GM18505 (cell line): ENCODE data around the gene NDUFAF8.
"Not testable (repeated sequence)": the region's sequence is repeated elsewhere in the genome, so short reads cannot be mapped to it uniquely, and the experiment has no call there.

Experiments
- ATAC-seq: cut with Tn5 transposase; IDR thresholded peaks from one replicate; pipeline ENCODE4 v1.9.1; 2021; ENCODE audit not compliant: unreplicated experiment
- POLR2A ChIP-seq: IDR thresholded peaks from 4 replicates; pipeline ENCODE4 v1.6.1; 2011; ENCODE audit warnings: borderline replicate concordance; ENCODE audit not compliant: insufficient read depth, insufficient read length; ENCODE audit errors: extremely low read depth

The NDUFAF8 gene

DNA sequence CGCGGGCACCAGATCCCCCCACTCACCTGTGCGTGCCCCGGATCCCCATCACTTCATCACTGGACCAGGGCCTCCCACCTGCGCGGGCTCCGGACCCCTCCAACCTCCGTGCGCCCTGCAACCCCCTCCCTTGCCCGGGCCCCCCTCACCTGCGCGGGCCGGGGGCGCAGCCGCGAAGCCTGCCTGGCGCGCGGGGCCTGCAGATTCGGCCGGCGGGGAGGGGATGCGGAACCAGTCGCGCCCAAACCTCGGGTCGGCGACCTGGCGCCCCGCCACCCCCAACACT lies 16.6 kb upstream of the NDUFAF8 start:
- TF ChIP-seq POLR2A, result no peak
- ATAC-seq, result no peak

DNA sequence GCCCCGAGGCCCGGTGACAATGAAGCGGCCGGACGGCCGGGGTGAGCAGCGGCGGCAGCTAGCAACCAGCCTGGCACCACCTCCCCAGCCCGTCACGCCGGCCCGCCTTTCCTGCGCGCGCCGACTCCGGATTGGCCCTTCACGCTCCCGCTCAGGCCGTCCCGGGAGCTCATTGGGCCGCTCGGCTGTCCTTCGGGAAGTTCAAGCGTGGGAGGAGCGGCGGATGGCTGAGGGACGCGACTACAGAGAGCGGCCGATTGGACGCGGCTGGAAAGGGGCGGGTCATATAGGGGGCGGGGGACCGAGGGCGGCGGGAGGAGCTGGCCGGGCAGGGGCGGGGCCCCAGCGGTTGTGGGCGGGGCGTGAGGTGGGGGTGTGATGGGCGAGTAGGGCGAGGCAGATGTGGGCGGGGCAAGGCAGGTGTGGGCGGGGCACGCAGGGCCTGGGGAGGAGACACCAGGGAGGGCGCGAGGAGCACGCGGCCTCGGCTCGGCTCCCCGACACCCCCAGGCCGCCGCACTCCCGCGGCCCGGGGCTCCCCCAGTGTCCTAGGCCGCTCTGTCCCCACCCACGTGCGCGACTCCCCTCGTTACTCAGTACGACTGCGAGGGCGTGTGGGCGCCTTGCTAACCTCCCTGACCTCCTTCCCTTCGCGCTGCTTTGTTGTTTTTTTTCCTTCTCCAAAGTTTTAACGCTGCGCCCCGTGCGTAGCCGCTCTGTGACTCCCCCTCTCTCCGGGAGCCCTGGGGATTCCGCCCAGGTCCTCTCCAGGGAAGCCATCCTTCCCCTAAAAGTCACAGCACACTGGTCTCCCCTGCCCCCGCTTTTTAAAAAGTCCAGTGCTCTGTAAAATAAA lies 16.0 kb upstream of the NDUFAF8 start, which contains the start of gene CEP131:
Gene CEP131, minus strand, starts transcription at position 60 of the 856 bp plus-strand sequence. CDS start 2,909 bp downstream, outside the sequence.
- ATAC-seq, result peak; percentile 89
- peak; percentile 45 for TF ChIP-seq POLR2A

GRCh38 chr17:81223762-81224130 lies 15.4 kb upstream of the NDUFAF8 start:
- ATAC-seq, result no peak
- no peak for TF ChIP-seq POLR2A

- not testable (repeated sequence) for ATAC-seq
Measured at GRCh38 chr17:81227630-81228029, 11.5 kb upstream of the NDUFAF8 start.

DNA sequence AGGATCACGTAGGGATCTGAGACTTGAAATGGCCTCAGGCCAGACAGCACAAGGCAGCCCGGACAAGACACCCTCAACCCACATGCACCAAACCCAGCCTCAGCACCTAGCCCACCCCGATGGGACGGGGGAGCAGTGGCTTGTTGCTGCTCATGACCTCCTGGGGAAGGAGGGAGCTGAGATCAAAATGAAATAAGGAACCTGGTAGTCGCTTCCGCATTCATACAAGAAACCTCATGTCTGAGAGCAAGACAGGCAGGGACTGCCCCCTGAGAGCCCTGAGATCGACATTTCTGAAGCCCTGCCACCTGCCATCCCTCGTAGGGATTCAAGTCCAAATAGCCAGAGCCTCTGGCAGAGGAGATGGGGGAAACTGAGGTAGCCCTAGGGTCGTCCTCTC lies 10.7 kb upstream of the NDUFAF8 start:
- peak; percentile 20 for TF ChIP-seq POLR2A
- no peak for ATAC-seq

DNA sequence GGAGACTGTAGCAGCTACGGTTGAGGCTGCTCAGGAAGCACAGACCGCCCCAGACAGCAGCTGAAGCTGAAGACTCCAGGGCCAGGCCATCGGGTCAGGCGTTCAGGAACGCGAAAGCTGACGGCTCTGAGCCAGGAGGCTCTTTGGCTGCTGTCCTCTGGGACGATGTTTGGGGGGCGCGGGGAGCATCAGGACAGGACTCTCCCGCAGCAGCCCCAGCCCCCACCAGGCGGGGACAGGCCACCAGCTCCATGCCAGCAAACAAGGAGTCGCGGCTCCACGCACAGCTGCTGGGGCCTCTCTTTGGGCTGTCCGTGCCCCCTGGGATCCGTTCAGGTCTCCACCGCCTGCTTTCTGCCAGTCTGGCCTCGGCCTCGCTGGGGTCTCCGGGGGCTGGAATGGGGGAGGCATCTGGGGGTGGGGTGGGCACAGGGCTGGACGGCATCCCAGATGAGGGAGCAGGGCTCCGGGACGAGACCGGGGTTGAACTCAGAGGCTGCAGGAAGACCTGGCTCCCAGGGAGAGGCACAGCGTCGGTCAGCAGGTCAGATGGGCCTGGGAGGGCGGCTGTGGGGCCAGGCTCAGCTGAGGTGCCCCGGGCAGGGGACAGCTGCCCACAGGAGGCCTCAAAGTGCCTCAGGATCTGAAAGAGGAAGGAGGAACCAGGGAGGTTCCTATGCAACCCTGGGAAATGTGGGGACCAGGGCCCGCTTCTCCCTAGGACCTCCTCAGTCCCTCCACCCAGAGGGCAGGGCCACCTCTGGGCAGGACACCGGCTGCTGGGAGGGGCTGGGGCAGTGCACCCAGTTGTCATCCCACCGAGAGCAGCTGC lies 10.1 kb upstream of the NDUFAF8 start:
- TF ChIP-seq POLR2A, result no peak
- no peak for ATAC-seq

DNA sequence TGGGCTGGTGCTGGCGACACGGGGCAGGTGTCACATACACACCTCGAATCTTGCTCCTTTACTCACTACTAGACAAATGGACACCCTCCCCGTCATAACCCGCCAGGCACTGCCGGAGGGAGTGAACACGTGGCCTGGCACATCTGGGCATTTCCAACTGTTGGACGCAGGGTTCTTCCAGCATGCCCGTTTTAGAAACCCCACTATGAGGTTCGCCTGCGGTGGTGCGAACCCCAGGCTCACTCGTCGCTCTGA lies 9.5 kb upstream of the NDUFAF8 start:
- no peak for TF ChIP-seq POLR2A
- ATAC-seq, result no peak

GRCh38 chr17:81230043-81230820 lies 8.9 kb upstream of the NDUFAF8 start:
- TF ChIP-seq POLR2A, result no peak
- ATAC-seq, result no peak

DNA sequence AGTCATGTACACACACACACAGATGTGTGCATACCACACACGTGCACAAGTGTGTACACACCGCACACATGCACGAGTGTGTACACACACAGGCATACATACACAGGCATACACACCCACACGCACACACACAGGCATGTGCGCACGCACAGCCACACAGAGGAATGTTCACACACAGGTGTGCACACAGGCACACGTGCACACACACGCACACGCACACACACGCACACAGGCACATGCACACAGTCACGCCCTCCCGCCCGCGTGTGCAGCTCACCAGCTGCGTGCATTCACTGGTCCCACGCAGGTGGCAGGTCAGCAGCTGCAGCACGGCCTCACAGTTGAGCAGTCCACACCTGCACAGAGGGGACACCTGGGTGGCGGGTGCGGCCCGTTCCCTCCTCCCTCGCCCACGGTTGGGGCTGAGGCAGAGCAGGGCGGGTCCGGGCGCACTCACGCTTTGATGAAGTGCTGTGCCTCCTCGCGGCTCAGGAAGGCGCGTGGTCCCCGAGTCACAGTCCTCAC lies 7.9 kb upstream of the NDUFAF8 start:
- no peak for TF ChIP-seq POLR2A
- no peak for ATAC-seq

DNA sequence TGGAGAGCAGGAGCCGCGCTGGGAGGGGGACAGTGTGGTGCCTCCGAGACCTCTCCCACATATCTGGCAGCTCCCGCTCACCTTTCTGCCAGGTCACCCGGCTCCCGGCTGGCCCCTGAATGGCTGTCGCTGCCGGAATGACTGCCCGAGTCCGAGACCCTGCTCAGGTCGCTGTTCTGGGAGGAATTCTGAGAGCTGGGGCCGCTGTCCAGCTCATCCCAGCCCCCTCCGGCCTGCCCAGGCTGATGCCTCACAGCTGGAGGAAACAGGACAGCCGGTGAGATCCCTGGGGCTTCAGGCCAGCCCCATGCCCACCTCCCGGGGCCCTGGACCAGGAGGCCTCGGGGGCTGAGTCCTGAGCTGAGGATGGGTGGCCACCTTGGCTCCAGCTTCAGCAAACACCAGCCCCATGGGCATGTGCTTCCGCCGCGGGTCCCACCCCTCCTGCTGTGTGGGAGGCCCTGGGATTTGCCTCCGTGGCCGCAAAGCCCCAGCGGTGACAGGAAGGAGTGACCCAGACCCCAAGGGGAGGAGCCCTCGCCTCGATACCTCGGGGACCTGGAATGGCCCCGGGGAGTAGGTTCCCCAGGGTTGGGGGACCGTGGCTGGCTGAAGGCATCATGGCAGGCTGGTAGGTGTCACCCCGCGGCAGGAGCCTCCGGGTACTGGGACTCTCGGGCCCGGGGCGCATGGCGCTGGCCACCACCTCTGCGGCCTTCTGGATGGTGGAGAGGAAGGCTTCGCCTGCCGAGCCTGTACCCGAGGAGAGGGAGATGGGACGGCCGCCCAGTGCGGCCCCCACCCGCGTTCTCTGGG lies 7.1 kb upstream of the NDUFAF8 start:
- TF ChIP-seq POLR2A, result no peak
- no peak for ATAC-seq

DNA sequence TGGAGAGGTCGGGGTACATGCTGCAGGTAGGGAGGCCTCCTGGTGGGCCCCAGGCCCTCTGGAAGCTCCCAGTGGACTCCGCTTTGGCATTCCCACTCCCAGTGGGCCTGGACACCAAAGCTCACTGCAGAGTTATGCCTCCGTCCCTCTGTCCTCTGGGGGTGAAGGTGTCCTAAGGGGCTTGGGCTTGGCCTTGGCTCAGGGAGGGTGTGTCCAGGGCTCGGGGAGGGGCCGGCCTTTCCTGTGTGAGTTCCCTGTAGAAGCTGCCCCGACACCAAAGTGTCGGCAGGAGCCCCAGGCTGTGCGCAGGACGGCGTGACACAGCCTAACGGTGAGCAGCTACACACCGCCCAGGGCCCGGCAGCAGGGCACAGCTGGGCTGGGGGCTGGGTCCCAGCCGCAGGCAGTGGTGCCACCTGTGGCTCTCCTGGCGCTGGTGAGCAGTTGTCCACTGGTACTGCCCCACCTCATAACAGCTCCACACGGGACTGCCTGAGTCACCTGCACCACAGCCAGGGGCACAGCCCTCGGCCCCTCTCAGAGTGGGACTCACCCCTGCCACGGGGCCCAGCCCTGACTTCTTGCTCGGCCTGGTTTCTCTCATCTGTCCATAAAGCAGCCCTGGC lies 6.4 kb upstream of the NDUFAF8 start:
- TF ChIP-seq POLR2A, result no peak
- no peak for ATAC-seq

DNA sequence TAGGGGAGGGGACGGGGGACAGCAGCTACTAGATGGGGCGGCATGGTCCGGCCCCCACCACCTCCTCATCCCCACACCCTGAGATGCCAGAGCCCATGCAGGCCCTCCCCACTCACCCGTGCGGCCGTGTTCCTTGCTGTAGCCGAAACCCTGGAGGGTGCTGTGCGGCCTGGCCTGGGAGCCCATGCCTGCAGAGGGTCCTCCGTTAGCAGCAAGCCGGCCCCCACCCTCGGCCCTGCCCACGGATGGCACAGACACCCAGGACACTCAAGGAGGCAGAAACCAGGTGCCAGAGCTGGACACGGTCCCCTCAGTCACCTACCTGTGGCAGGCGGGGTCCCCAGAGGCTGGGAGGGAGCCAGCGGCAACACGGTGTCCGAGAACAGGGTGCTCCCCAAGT lies 5.8 kb upstream of the NDUFAF8 start:
- no peak for ATAC-seq

GRCh38 chr17:81233811-81234505 lies 5.2 kb upstream of the NDUFAF8 start:
- TF ChIP-seq POLR2A, result no peak

More for the DNA sequence above, 5.8 kb upstream of the NDUFAF8 start:
- TF ChIP-seq POLR2A, result no peak

GRCh38 chr17:81234506-81234855 lies 4.6 kb upstream of the NDUFAF8 start:
- no peak for ATAC-seq
- no peak for TF ChIP-seq POLR2A

More at GRCh38 chr17:81233811-81234505, 5.2 kb upstream of the NDUFAF8 start:
- ATAC-seq, result no peak
